GM12878 (cell line): ENCODE measurements around the gene ZBTB9. TPM values are rescaled to one million over a fixed set of nuclear protein-coding genes. Genes with fewer than 3 reads are reported as not detected.
A peak's percentile ranks its signal among the peaks of the same experiment; 100 is the strongest.

ENCODE experiments used
- ATF3 ChIP-seq: IDR thresholded peaks from 2 replicates; pipeline ENCODE4 v1.6.1; 2011; ENCODE audit warnings: low read depth, mild to moderate bottlenecking, low read length, moderate library complexity, borderline replicate concordance; ENCODE audit errors: extremely low read depth
- ATF7 ChIP-seq: fragments of 450-650 bp; IDR thresholded peaks from 2 replicates; pipeline ENCODE4 v1.6.1; 2016; ENCODE audit warnings: low read depth, mild to moderate bottlenecking
- BCL3 ChIP-seq: IDR thresholded peaks from 2 replicates; pipeline ENCODE4 v1.6.1; 2011; ENCODE audit warnings: borderline replicate concordance, low read depth, mild to moderate bottlenecking, moderate library complexity, low read length; ENCODE audit not compliant: insufficient read depth, poor library complexity, severe bottlenecking
- BCLAF1 ChIP-seq: fragments of 450-650 bp; IDR thresholded peaks from 2 replicates; pipeline ENCODE4 v1.6.1; 2017; ENCODE audit warnings: antibody characterized with exemption, mild to moderate bottlenecking, moderate library complexity
- BHLHE40 ChIP-seq, 2 experiments: fragments of 450-650 bp in 1 of 2; IDR thresholded peaks; 2 replicates each; pipeline ENCODE4 v1.6.1; 2011 to 2017; ENCODE audit warnings: low read depth in 2 of 2, borderline replicate concordance in 1 of 2, improper control_type of control experiment in 1 of 2, low read length in 1 of 2, mild to moderate bottlenecking in 1 of 2
- BMI1 ChIP-seq: fragments of 450-650 bp; IDR thresholded peaks from 2 replicates; pipeline ENCODE4 v1.6.1; 2016; ENCODE audit warnings: mild to moderate bottlenecking, moderate library complexity, borderline replicate concordance
- BRCA1 ChIP-seq: IDR thresholded peaks from 2 replicates; pipeline ENCODE4 v1.6.1; 2011; ENCODE audit warnings: low read depth, low read length, improper control_type of control experiment
- CREB1 ChIP-seq: IDR thresholded peaks from 2 replicates; pipeline ENCODE4 v1.6.1; 2012; ENCODE audit warnings: low read depth, mild to moderate bottlenecking, inconsistent platforms
- FOXM1 ChIP-seq: IDR thresholded peaks from 2 replicates; pipeline ENCODE4 v1.6.1; 2012; ENCODE audit warnings: low read depth, mild to moderate bottlenecking, inconsistent platforms, low read length, moderate library complexity
- IRF5 ChIP-seq: fragments of 450-650 bp; IDR thresholded peaks from 2 replicates; pipeline ENCODE4 v1.6.1; 2017; ENCODE audit warnings: borderline replicate concordance
- LARP7 ChIP-seq: fragments of 450-650 bp; IDR thresholded peaks from 2 replicates; pipeline ENCODE4 v1.6.1; 2017; ENCODE audit warnings: mild to moderate bottlenecking
- NFYB ChIP-seq: IDR thresholded peaks from 2 replicates; pipeline ENCODE4 v1.6.1; 2011; ENCODE audit warnings: low read depth, mild to moderate bottlenecking, low read length, improper control_type of control experiment, moderate library complexity; ENCODE audit not compliant: insufficient read depth
- NKRF ChIP-seq: fragments of 450-650 bp; conservative IDR thresholded peaks from 2 replicates; pipeline ENCODE4 v1.6.1; 2017; ENCODE audit warnings: mild to moderate bottlenecking, moderate library complexity
- REST ChIP-seq: IDR thresholded peaks from 2 replicates; pipeline ENCODE4 v1.6.1; 2012; ENCODE audit warnings: mild to moderate bottlenecking, low read depth, low read length
- STAT3 ChIP-seq: IDR thresholded peaks from 2 replicates; pipeline ENCODE4 v1.6.1; 2011; ENCODE audit warnings: low read depth, low read length, improper control_type of control experiment
- ZNF217 ChIP-seq: fragments of 450-650 bp; IDR thresholded peaks from 2 replicates; pipeline ENCODE4 v1.6.1; 2017; ENCODE audit warnings: antibody characterized with exemption, mild to moderate bottlenecking
- ZNF274 ChIP-seq: IDR thresholded peaks from one replicate; pipeline ENCODE4 v1.8.0; 2011; ENCODE audit not compliant: insufficient read length, insufficient read depth
- ZSCAN29 ChIP-seq: fragments of 450-650 bp; IDR thresholded peaks from 2 replicates; pipeline ENCODE4 v1.6.1; 2017; ENCODE audit warnings: mild to moderate bottlenecking, moderate library complexity
- polyA plus RNA-seq, 11 experiments: library from polyadenylated mRNA; depleted of rRNA in 4 of 11; unstranded in 6 of 11; stranded (reverse) in 5 of 11; fragments of >200 nt; fragmentation: Nextera tagmentation in 4 of 11; fragmentation: Illumina TruSeq in 1 of 11; extraction: Ambion mirVana in 4 of 11; extraction: Trizol in 1 of 11; gene quantifications; 1 replicate in 1 of 11; 2 replicates in 10 of 11; pipeline versions ENCODE4 v1.2.1 to v1.2.3, GENCODE V29; 2011 to 2016; ENCODE audit warnings: inconsistent platforms in 2 of 11, missing spikeins in 2 of 11, low read depth in 1 of 11
- total RNA-seq, 4 experiments: library from RNA; depleted of rRNA in 3 of 4; stranded (reverse); fragments of >200 nt in 3 of 4; fragmentation: Illumina TruSeq in 1 of 4; extraction: Trizol in 1 of 4; gene quantifications; 2 replicates each; pipeline versions ENCODE4 v1.2.1 to v1.2.3, GENCODE V29; 2013 to 2021

The ZBTB9 gene
- total and polyA plus RNA-seq, 10 of the 15 experiments (the other 5 are each of a cell fraction or from before 2014, with no cell fraction given), result 1.5 to 12.7 (median 6.9) TPM

GRCh38 chr6:33418690-33419291, 35.6 kb upstream of the ZBTB9 start (continued):
- no peak for TF ChIP-seq BHLHE40 (IDR thresholded peaks at IDR 0.05; ENCODE audit: borderline replicate concordance in 1 of 2, low read depth in 2 of 2, low read length in 1 of 2)
- no peak for TF ChIP-seq BCLAF1
- no peak for TF ChIP-seq FOXM1
- no peak for TF ChIP-seq STAT3
- no peak for TF ChIP-seq BMI1
- TF ChIP-seq IRF5, result no peak
- TF ChIP-seq REST, result no peak
- TF ChIP-seq BRCA1, result no peak
- TF ChIP-seq NFYB, result no peak
- TF ChIP-seq ATF3, result no peak
- TF ChIP-seq ZNF274, result no peak
- TF ChIP-seq ZSCAN29, result no peak
- no peak for TF ChIP-seq CREB1
- no peak for TF ChIP-seq ZNF217
- 0 out of 2 replicates have a peak, but pooled peaks have one; percentile 1 for TF ChIP-seq NKRF
- TF ChIP-seq BCL3, result no peak
- TF ChIP-seq ATF7, result peak; percentile 92
- TF ChIP-seq LARP7, result no peak
